ENCODE measurements around the gene CRYM.

The CRYM gene

GRCh38 chr16:21264571-21265036, 13.5 kb downstream of the CRYM start:
- TF ChIP-seq CTCF (IDR thresholded peaks at IDR 0.05; ENCODE audit: low read depth, low read length, missing control alignments), result no peak
- no peak overlapping the region for H3K4me3 ChIP-seq (replicated peaks; ENCODE audit: low read depth, low read length)
- no peak for DNase-seq (ENCODE audit: extremely low read depth, low read depth)

- DNase-seq (ENCODE audit: extremely low read depth, low read depth), result peak; percentile 80
- TF ChIP-seq CTCF (IDR thresholded peaks at IDR 0.05; ENCODE audit: low read depth, low read length, missing control alignments), result no peak
- no peak overlapping the region for H3K4me3 ChIP-seq (replicated peaks; ENCODE audit: low read depth, low read length)
These were observed 14.2 kb downstream of the CRYM start for GRCh38 chr16:21263640-21264570.

- no peak overlapping the region for H3K4me3 ChIP-seq (replicated peaks; ENCODE audit: low read depth, low read length)
- TF ChIP-seq CTCF (IDR thresholded peaks at IDR 0.05; ENCODE audit: low read depth, low read length, missing control alignments), result no peak
- DNase-seq (ENCODE audit: extremely low read depth, low read depth), result no peak
These were observed 15.1 kb downstream of the CRYM start for GRCh38 chr16:21262779-21263639.

GRCh38 chr16:21260870-21261791, 17.0 kb downstream of the CRYM start:
- TF ChIP-seq CTCF (IDR thresholded peaks at IDR 0.05; ENCODE audit: low read depth, low read length, missing control alignments), result no peak
- H3K4me3 ChIP-seq (replicated peaks; ENCODE audit: low read depth, low read length), result no peak overlapping the region
- DNase-seq (ENCODE audit: extremely low read depth, low read depth), result peak; percentile 84

- TF ChIP-seq CTCF (IDR thresholded peaks at IDR 0.05; ENCODE audit: low read depth, low read length, missing control alignments), result no peak
- no peak for DNase-seq (ENCODE audit: extremely low read depth, low read depth)
- H3K4me3 ChIP-seq (replicated peaks; ENCODE audit: low read depth, low read length), result no peak overlapping the region
These were observed 20.8 kb downstream of the CRYM start for GRCh38 chr16:21257284-21257683.

GRCh38 chr16:21256636-21257035, 21.5 kb downstream of the CRYM start:
- no peak for DNase-seq (ENCODE audit: extremely low read depth, low read depth)
- TF ChIP-seq CTCF (IDR thresholded peaks at IDR 0.05; ENCODE audit: low read depth, low read length, missing control alignments), result no peak
- H3K4me3 ChIP-seq (replicated peaks; ENCODE audit: low read depth, low read length), result no peak overlapping the region
